Measurements from ENCODE around the gene MID1. TPM values are rescaled to one million over a fixed set of nuclear protein-coding genes. Genes with fewer than 3 reads are reported as not detected.

MID1 gene
- total and polyA plus RNA-seq, 9 of the 15 experiments (the other 6 are each of a cell fraction or from before 2014, with no cell fraction given), result 0.07 to 0.54 (median 0.33) TPM

GRCh38 chrX:10617999-10618351 lies 2.4 kb downstream of the MID1 start (continued):
- no peak for TF ChIP-seq MED1 (CRISPR knock-in tag; IDR thresholded peaks at IDR 0.05; ENCODE audit: borderline replicate concordance)
- no peak for TF ChIP-seq DMBX1 (CRISPR knock-in tag; IDR thresholded peaks at IDR 0.05; ENCODE audit: borderline replicate concordance)
- TF ChIP-seq ZBED1 (IDR thresholded peaks at IDR 0.05), result no peak
- TF ChIP-seq EWSR1 (IDR thresholded peaks at IDR 0.05; ENCODE audit: borderline replicate concordance, low read depth, partially characterized antibody), result no peak
- no peak for TF ChIP-seq CBX1 (IDR thresholded peaks at IDR 0.05; ENCODE audit: low read depth)
- TF ChIP-seq SREBF2 (CRISPR knock-in tag; IDR thresholded peaks at IDR 0.05), result no peak
- no peak for TF ChIP-seq ZNF24 (IDR thresholded peaks at IDR 0.05)
- TF ChIP-seq SMAD3 (CRISPR knock-in tag; conservative IDR thresholded peaks at IDR 0.05), result no peak
- no peak for TF ChIP-seq SRSF9 (IDR thresholded peaks at IDR 0.05; ENCODE audit: borderline replicate concordance, low read depth, low read length)
- no peak for TF ChIP-seq TBP (optimal IDR thresholded peaks at IDR 0.05; ENCODE audit: low read depth, low read length)
- TF ChIP-seq LEF1 (IDR thresholded peaks at IDR 0.05), result no peak
- no peak for TF ChIP-seq ZC3H8 (IDR thresholded peaks at IDR 0.05)
- TF ChIP-seq HCFC1 (IDR thresholded peaks at IDR 0.05; ENCODE audit: low read depth, low read length), result no peak
- no peak for TF ChIP-seq CBX3 (IDR thresholded peaks at IDR 0.05; ENCODE audit: borderline replicate concordance in 1 of 2, low read length in 2 of 2)
